ENCODE measurements around the gene SNAPC5. TPM values are rescaled to one million over a fixed set of nuclear protein-coding genes. Genes with fewer than 3 reads are reported as not detected.
A peak's percentile ranks its signal among the peaks of the same experiment; 100 is the strongest.
"Not testable (repeated sequence)": the region's sequence is repeated elsewhere in the genome, so short reads cannot be mapped to it uniquely, and the experiment has no call there.

Gene SNAPC5
- total RNA-seq, 1 donor from 2014 or later = 21.0 TPM

- DNase-seq (ENCODE audit: low read depth in 2 of 2) = no peak
Measured at GRCh38 chr15:66491846-66492245, 5.7 kb downstream of the SNAPC5 start.

- DNase-seq (ENCODE audit: low read depth in 2 of 2) = no peak
Measured at GRCh38 chr15:66489179-66489791, 8.3 kb downstream of the SNAPC5 start.

- no peak for DNase-seq (ENCODE audit: low read depth in 2 of 2)
Measured at GRCh38 chr15:66488525-66488924, 9.0 kb downstream of the SNAPC5 start.

GRCh38 chr15:66486887-66487286, 10.7 kb downstream of the SNAPC5 start:
- no peak for DNase-seq (ENCODE audit: low read depth in 2 of 2)

- no peak for DNase-seq (ENCODE audit: low read depth in 2 of 2)
Measured at GRCh38 chr15:66484539-66485112, 12.9 kb downstream of the SNAPC5 start.

- no peak for DNase-seq (ENCODE audit: low read depth in 2 of 2)
Measured at GRCh38 chr15:66483131-66483566, 14.4 kb downstream of the SNAPC5 start.

GRCh38 chr15:66482539-66482938, 15.0 kb downstream of the SNAPC5 start:
- no peak for DNase-seq (ENCODE audit: low read depth in 2 of 2)

GRCh38 chr15:66481107-66481856, 16.3 kb downstream of the SNAPC5 start:
- no peak for DNase-seq (ENCODE audit: low read depth in 2 of 2)

GRCh38 chr15:66480267-66480666, 17.3 kb downstream of the SNAPC5 start:
- no peak for DNase-seq (ENCODE audit: low read depth in 2 of 2)

- no peak for DNase-seq (ENCODE audit: low read depth in 2 of 2)
Measured at GRCh38 chr15:66477011-66477410, 20.6 kb downstream of the SNAPC5 start.

GRCh38 chr15:66476535-66476934, 21.0 kb downstream of the SNAPC5 start:
- no peak for DNase-seq (ENCODE audit: low read depth in 2 of 2)

GRCh38 chr15:66474963-66475362, 22.6 kb downstream of the SNAPC5 start:
- no peak for DNase-seq (ENCODE audit: low read depth in 2 of 2)

- DNase-seq (ENCODE audit: low read depth in 2 of 2) = no peak
Measured at GRCh38 chr15:66474135-66474534, 23.4 kb downstream of the SNAPC5 start.

GRCh38 chr15:66472176-66472999, 25.2 kb downstream of the SNAPC5 start:
- DNase-seq (ENCODE audit: low read depth in 2 of 2) = peak; percentile 39 to 68

- DNase-seq (ENCODE audit: low read depth in 2 of 2) = not testable (repeated sequence)
Measured at GRCh38 chr15:66470825-66471224, 26.7 kb downstream of the SNAPC5 start.

- not testable (repeated sequence) for DNase-seq (ENCODE audit: low read depth in 2 of 2)
Measured at GRCh38 chr15:66467162-66468040, 30.2 kb downstream of the SNAPC5 start.

GRCh38 chr15:66465294-66465693, 32.3 kb downstream of the SNAPC5 start:
- DNase-seq (ENCODE audit: low read depth in 2 of 2) = not testable (repeated sequence)

GRCh38 chr15:66462627-66463026, 34.9 kb downstream of the SNAPC5 start:
- no peak for DNase-seq (ENCODE audit: low read depth in 2 of 2)

GRCh38 chr15:66461917-66462316, 35.6 kb downstream of the SNAPC5 start:
- no peak for DNase-seq (ENCODE audit: low read depth in 2 of 2)

- not testable (repeated sequence) for DNase-seq (ENCODE audit: low read depth in 2 of 2)
Measured at GRCh38 chr15:66461294-66461693, 36.3 kb downstream of the SNAPC5 start.

Measured in lung microvascular endothelial cell (primary cell).